ENCODE results near the gene POC1B. TPM values are rescaled to one million over a fixed set of nuclear protein-coding genes. Genes with fewer than 3 reads are reported as not detected.

The POC1B gene
- polyA plus RNA-seq, 1 donor from 2014 or later, result 10.0 TPM

GRCh38 chr12:89413234-89413633 is 112.6 kb downstream of the POC1B start:
- no peaks in the 10 kb centered on the region for H3K79me2 ChIP-seq (replicated peaks; ENCODE audit: insufficient read depth, low read length)
- no peak overlapping the region for H3K9ac ChIP-seq (ENCODE audit: low read length)
- H3K9me2 ChIP-seq (ENCODE audit: insufficient read depth, low read length), result no peaks in the 10 kb centered on the region
- TF ChIP-seq REST (IDR thresholded peaks at IDR 0.05; ENCODE audit: borderline replicate concordance), result no peak
- no peak overlapping the region for H3K4me3 ChIP-seq (ENCODE audit: low read length)
- no peak overlapping the region for H2AFZ ChIP-seq (ENCODE audit: low read depth, low read length)
- no peaks in the 10 kb centered on the region for H3K27me3 ChIP-seq (ENCODE audit: insufficient read depth, low read depth, low read length)
- no peak overlapping the region for H3K4me2 ChIP-seq (ENCODE audit: low read length)
- no peaks in the 10 kb centered on the region for H4K20me1 ChIP-seq (ENCODE audit: insufficient read depth)
- no peaks in the 10 kb centered on the region for H3F3A ChIP-seq (ENCODE audit: insufficient read depth, low read length, poor library complexity, severe bottlenecking)
- no peaks in the 10 kb centered on the region for H3K36me3 ChIP-seq (ENCODE audit: insufficient read depth, low read length)
- no peak overlapping the region for H3K27ac ChIP-seq (ENCODE audit: low read length)
- H3K9me3 ChIP-seq (ENCODE audit: low read length), result no peaks in the 10 kb centered on the region

GRCh38 chr12:89412665-89413064 is 113.2 kb downstream of the POC1B start:
- TF ChIP-seq CTCF (IDR thresholded peaks at IDR 0.05; ENCODE audit: poor library complexity, severe bottlenecking) (no peak), MXI1 (conservative IDR thresholded peaks at IDR 0.05; ENCODE audit: poor library complexity, severe bottlenecking) (no peak), RAD21 (conservative IDR thresholded peaks at IDR 0.05) (no peak), POLR2AphosphoS5 (IDR thresholded peaks at IDR 0.05) (no peak), TAF1 (IDR thresholded peaks at IDR 0.05; ENCODE audit: low read depth) (no peak), EP300 (conservative IDR thresholded peaks at IDR 0.05; ENCODE audit: poor library complexity, severe bottlenecking) (no peak), EZH2 (IDR thresholded peaks at IDR 0.05; ENCODE audit: borderline replicate concordance, insufficient read depth, low read length, poor library complexity, severe bottlenecking) (no peak), REST (IDR thresholded peaks at IDR 0.05; ENCODE audit: borderline replicate concordance) (no peak), SMC3 (conservative IDR thresholded peaks at IDR 0.05; ENCODE audit: poor library complexity) (no peak)
- Histone ChIP-seq H3K4me2 (ENCODE audit: low read length) (no peak overlapping the region), H3K27ac (ENCODE audit: low read length) (no peak overlapping the region), H3K36me3 (ENCODE audit: insufficient read depth, low read length) (no peaks in the 10 kb centered on the region), H3K9ac (ENCODE audit: low read length) (no peak overlapping the region), H3K9me3 (ENCODE audit: low read length) (no peaks in the 10 kb centered on the region), H3K9me2 (ENCODE audit: insufficient read depth, low read length) (no peaks in the 10 kb centered on the region), H3F3A (ENCODE audit: insufficient read depth, low read length, poor library complexity, severe bottlenecking) (no peaks in the 10 kb centered on the region), H4K20me1 (ENCODE audit: insufficient read depth) (no peaks in the 10 kb centered on the region), H3K4me3 (ENCODE audit: low read length) (no peak overlapping the region), H2AFZ (ENCODE audit: low read depth, low read length) (no peak overlapping the region), H3K27me3 (ENCODE audit: insufficient read depth, low read depth, low read length) (no peaks in the 10 kb centered on the region), H3K79me2 (replicated peaks; ENCODE audit: insufficient read depth, low read length) (no peaks in the 10 kb centered on the region)

Measured in neural cell (in vitro differentiated cells).